ENCODE data around the gene IRS2.

The IRS2 gene

DNA sequence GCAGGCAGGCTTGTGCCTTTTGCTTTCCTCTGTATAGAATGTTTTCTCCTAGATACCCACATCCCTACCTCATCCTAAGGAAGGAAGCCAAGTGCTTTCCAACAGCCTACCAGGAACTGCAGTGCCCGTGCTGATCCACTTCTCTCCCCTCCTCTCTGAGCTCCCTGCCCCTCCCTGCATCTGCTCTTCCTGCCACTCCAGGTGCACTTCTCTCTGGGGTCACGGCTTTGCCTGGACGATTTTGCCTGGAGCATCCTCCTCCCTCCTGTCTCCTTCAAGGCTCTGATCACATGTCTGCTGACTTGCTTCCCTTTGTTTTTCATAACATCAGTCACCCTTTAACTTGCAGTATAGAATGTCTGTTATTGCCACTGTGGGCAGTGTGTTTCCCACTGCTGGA lies 34.7 kb upstream of the IRS2 start:
- no peak for DNase-seq
- H3K27me3 ChIP-seq (replicated peaks) = no peaks in the 10 kb centered on the region
- in situ Hi-C loops (cut with HindIII; ENCODE audit: low pct_ligation_motif_present, low sequenced_read_pairs) = no loop called here
- no peak overlapping the region for H3K27ac ChIP-seq
- no peak overlapping the region for H3K4me3 ChIP-seq (ENCODE audit: low read depth, low read length)
- H3K36me3 ChIP-seq (replicated peaks) = no peaks in the 10 kb centered on the region
- TF ChIP-seq, protein P1, sequence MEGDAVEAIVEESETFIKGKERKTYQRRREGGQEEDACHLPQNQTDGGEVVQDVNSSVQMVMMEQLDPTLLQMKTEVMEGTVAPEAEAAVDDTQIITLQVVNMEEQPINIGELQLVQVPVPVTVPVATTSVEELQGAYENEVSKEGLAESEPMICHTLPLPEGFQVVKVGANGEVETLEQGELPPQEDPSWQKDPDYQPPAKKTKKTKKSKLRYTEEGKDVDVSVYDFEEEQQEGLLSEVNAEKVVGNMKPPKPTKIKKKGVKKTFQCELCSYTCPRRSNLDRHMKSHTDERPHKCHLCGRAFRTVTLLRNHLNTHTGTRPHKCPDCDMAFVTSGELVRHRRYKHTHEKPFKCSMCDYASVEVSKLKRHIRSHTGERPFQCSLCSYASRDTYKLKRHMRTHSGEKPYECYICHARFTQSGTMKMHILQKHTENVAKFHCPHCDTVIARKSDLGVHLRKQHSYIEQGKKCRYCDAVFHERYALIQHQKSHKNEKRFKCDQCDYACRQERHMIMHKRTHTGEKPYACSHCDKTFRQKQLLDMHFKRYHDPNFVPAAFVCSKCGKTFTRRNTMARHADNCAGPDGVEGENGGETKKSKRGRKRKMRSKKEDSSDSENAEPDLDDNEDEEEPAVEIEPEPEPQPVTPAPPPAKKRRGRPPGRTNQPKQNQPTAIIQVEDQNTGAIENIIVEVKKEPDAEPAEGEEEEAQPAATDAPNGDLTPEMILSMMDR (IDR thresholded peaks at IDR 0.05; ENCODE audit: low read depth, low read length, missing control alignments) = no peak

- in situ Hi-C loops (cut with HindIII; ENCODE audit: low pct_ligation_motif_present, low sequenced_read_pairs) = no loop called here
- no peaks in the 10 kb centered on the region for H3K27me3 ChIP-seq (replicated peaks)
- TF ChIP-seq, protein P1 (IDR thresholded peaks at IDR 0.05; ENCODE audit: low read depth, low read length, missing control alignments) = no peak
- no peak for DNase-seq
- no peaks in the 10 kb centered on the region for H3K36me3 ChIP-seq (replicated peaks)
- H3K4me3 ChIP-seq (ENCODE audit: low read depth, low read length) = no peak overlapping the region
- H3K27ac ChIP-seq = no peak overlapping the region
Measured at GRCh38 chr13:109819874-109820273, 33.5 kb upstream of the IRS2 start.

DNA sequence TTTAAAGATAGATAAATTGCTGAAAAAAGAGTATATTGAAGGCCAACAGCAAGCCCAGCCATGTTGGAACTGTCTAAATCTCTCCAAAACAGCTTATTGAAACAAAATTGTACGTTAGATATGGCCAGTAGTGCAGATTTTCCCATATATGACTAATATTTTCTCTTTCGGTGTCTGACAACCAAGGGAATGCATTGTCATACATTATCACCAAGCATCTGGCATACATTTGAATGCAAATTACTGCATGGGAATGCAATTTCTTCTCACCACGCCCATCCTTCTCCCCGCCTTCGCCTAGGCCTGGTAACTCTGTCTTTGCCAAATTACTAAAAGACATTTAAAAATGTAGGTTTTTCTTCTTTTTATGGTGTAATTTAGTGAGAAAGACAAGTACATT lies 32.5 kb upstream of the IRS2 start:
- no peak for DNase-seq
- Histone ChIP-seq H3K4me3 (ENCODE audit: low read depth, low read length) (no peak overlapping the region), H3K27me3 (replicated peaks) (no peaks in the 10 kb centered on the region), H3K27ac (no peak overlapping the region), H3K36me3 (replicated peaks) (no peaks in the 10 kb centered on the region)
- in situ Hi-C loops (cut with HindIII; ENCODE audit: low pct_ligation_motif_present, low sequenced_read_pairs) = no loop called here
- TF ChIP-seq, protein P1 (IDR thresholded peaks at IDR 0.05; ENCODE audit: low read depth, low read length, missing control alignments) = no peak

DNA sequence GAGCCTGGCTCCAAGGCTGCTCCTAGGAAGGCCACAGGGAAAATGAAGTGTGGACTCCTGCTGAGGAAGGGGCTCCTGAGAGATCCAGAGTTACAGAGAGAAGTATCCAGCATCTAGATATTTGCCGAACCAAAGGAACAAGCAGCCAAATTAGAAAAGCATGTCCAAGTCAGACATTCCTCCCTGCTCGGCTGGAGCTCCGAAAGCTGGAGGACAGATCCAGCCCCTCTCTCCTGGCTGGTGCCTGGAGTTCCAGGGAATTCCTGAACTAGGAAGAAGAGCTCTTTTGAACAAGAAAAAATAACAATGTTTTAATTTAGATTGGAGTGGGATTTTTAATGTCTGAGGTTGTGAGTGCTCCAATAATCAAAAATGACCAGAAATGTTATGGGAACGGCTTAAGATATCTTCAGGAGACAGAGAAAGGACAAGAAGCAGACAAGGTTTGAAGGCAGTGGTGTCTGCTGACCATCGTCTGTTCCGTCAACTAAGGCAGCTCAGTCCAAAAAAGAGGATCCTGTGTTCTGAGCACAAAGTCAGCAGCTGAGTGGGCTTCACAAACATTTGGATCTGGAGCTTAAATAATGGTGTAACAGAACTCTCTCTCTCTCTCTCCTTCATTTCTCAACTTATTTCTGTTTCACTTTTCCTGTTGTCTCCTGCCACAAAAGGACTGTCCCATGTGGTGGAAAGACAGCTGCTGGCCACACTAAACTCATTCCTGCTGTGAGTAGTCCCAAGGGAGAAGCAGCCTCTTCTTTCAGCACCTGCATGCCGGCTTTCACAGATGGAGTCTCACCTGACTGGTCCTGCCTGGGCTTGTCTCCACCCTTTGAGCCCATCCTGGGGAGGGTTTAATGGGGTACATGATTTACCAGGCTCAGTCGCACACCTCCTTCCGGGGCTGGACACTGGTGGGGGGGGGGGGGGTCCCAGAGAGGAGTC lies 31.5 kb upstream of the IRS2 start:
- H3K4me3 ChIP-seq (ENCODE audit: low read depth, low read length) = no peak overlapping the region

DNA sequence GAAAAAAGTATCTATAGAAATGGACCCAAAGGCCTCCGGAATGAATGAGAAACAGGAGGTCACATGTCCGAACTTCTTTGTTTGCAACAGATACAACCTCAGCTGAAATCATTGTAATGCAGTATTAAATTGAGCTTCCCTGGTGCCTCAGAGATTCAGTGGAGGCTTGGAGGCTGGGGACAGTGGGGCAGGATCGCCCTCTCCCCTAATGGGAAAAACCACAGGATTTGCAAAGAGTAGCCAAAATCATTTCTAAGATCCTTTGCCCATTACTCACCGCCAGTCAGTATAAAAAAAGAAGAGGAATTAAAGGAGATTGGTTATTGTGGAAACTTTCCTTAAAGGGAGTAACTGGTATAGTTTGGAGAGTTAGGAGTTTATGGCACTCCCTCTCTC lies 30.4 kb upstream of the IRS2 start:
- no peaks in the 10 kb centered on the region for H3K27me3 ChIP-seq (replicated peaks)
- DNase-seq = peak; percentile 7
- no peak overlapping the region for H3K27ac ChIP-seq
- H3K4me3 ChIP-seq (ENCODE audit: low read depth, low read length) = no peak overlapping the region
- H3K36me3 ChIP-seq (replicated peaks) = no peaks in the 10 kb centered on the region
- in situ Hi-C loops (cut with HindIII; ENCODE audit: low pct_ligation_motif_present, low sequenced_read_pairs) = no loop called here
- TF ChIP-seq, protein P1 (IDR thresholded peaks at IDR 0.05; ENCODE audit: low read depth, low read length, missing control alignments) = no peak

More for the DNA sequence above, 31.5 kb upstream of the IRS2 start:
- in situ Hi-C loops (cut with HindIII; ENCODE audit: low pct_ligation_motif_present, low sequenced_read_pairs) = no loop called here
- TF ChIP-seq, protein P1 (IDR thresholded peaks at IDR 0.05; ENCODE audit: low read depth, low read length, missing control alignments) = no peak
- Histone ChIP-seq H3K36me3 (replicated peaks) (no peaks in the 10 kb centered on the region), H3K27ac (no peak overlapping the region), H3K27me3 (replicated peaks) (no peaks in the 10 kb centered on the region)
- DNase-seq = no peak

Data from brain microvascular endothelial cell (primary cell).